A549 (cell line): ENCODE measurements around the gene RFESD.

Experiments
- CHD2 ChIP-seq: fragments of 150-350 bp; IDR thresholded peaks from 2 replicates; pipeline ENCODE4 v1.6.1; 2014; ENCODE audit warnings: low read length; ENCODE audit not compliant: partially characterized antibody
- CHD4 ChIP-seq: fragments of 200-600 bp; sonication (generic); IDR thresholded peaks from 2 replicates; pipeline ENCODE4 v1.6.1; 2016; ENCODE audit warnings: antibody characterized with exemption, mild to moderate bottlenecking, borderline replicate concordance
- JUNB ChIP-seq: fragments of >200 bp; sonication (Bioruptor Twin); formaldehyde crosslinking; IDR thresholded peaks from 2 replicates; pipeline ENCODE4 v1.6.1; 2016
- POLR2A ChIP-seq: IDR thresholded peaks from 2 replicates; pipeline ENCODE4 v1.6.1; 2012; ENCODE audit warnings: mild to moderate bottlenecking, low read length
- RAD21 ChIP-seq, 2 experiments: fragments of >200 bp in 1 of 2; sonication (Bioruptor Twin) in 1 of 2; formaldehyde crosslinking in 1 of 2; IDR thresholded peaks in 1 of 2; conservative IDR thresholded peaks in 1 of 2; 2 replicates in 1 of 2; 3 replicates in 1 of 2; pipeline ENCODE4 v1.6.1; 2012 to 2018; ENCODE audit warnings: inconsistent platforms in 1 of 2
- ZFP36 ChIP-seq: fragments of 450-650 bp; IDR thresholded peaks from 2 replicates; pipeline ENCODE4 v1.6.1; 2014; ENCODE audit warnings: borderline replicate concordance; ENCODE audit not compliant: partially characterized antibody
- TF ChIP-seq, protein P1 (sequence below): fragments of 250-450 bp; sonication (Bioruptor Pico); IDR thresholded peaks from 2 replicates; pipeline ENCODE4 v1.5.0; 2021; ENCODE audit warnings: mild to moderate bottlenecking, moderate library complexity, borderline replicate concordance
- TF ChIP-seq, protein P2 (sequence below): fragments of >200 bp; sonication (Bioruptor Twin); formaldehyde crosslinking; IDR thresholded peaks from 3 replicates; pipeline ENCODE4 v1.5.1; 2016
- TF ChIP-seq, protein P3 (sequence below): IDR thresholded peaks from 2 replicates; pipeline ENCODE4 v1.6.1; 2012
- TF ChIP-seq, protein P4 (sequence below): fragments of 200-600 bp; sonication (generic); IDR thresholded peaks from 2 replicates; pipeline ENCODE4 v1.6.1; 2016; ENCODE audit warnings: antibody characterized with exemption, mild to moderate bottlenecking, moderate library complexity
- TF ChIP-seq, protein P5 (sequence below): fragments of >200 bp; sonication (Bioruptor Twin); formaldehyde crosslinking; IDR thresholded peaks from 3 replicates; pipeline ENCODE4 v1.6.1; 2016

DNA sequence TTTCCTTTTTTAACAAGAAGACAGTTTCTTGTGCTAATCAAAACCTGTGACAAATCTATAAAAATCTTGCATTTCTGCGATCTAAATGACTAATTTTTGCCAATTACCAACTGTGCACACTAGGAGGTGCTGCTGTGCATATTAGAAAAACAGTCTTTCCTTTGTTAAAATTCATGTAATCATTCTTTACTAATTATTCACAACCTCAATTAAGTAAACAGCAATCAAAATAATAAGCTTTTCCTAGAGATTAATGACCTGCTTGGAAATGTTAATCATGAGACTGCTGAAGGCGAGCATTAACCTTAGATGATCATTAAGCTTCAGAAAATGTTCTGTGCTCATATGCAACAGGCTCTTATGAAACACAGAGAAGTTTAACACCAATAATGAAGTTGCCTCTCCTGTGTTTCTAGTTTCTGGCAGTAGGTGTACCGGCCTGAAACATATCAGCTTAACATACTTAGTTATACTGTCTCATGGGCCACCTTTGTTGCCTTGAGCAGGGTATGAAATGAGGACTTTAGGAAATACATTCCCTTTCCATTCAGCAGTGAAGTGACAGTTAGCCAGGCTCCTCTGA is 17.7 kb downstream of the RFESD start:
- TF ChIP-seq, protein P1, sequence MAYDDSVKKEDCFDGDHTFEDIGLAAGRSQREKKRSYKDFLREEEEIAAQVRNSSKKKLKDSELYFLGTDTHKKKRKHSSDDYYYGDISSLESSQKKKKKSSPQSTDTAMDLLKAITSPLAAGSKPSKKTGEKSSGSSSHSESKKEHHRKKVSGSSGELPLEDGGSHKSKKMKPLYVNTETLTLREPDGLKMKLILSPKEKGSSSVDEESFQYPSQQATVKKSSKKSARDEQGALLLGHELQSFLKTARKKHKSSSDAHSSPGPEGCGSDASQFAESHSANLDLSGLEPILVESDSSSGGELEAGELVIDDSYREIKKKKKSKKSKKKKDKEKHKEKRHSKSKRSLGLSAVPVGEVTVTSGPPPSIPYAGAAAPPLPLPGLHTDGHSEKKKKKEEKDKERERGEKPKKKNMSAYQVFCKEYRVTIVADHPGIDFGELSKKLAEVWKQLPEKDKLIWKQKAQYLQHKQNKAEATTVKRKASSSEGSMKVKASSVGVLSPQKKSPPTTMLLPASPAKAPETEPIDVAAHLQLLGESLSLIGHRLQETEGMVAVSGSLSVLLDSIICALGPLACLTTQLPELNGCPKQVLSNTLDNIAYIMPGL (CRISPR knock-in tag): no peak
- TF ChIP-seq POLR2A (no peak), CHD2 (no peak), CHD4 (no peak), RAD21 (conservative IDR thresholded peaks at IDR 0.05 in 1 of 2, IDR thresholded peaks at IDR 0.05 in 1 of 2) (peak; percentile 70 to 76), JUNB (no peak), ZFP36 (no peak)
- TF ChIP-seq, protein P2, sequence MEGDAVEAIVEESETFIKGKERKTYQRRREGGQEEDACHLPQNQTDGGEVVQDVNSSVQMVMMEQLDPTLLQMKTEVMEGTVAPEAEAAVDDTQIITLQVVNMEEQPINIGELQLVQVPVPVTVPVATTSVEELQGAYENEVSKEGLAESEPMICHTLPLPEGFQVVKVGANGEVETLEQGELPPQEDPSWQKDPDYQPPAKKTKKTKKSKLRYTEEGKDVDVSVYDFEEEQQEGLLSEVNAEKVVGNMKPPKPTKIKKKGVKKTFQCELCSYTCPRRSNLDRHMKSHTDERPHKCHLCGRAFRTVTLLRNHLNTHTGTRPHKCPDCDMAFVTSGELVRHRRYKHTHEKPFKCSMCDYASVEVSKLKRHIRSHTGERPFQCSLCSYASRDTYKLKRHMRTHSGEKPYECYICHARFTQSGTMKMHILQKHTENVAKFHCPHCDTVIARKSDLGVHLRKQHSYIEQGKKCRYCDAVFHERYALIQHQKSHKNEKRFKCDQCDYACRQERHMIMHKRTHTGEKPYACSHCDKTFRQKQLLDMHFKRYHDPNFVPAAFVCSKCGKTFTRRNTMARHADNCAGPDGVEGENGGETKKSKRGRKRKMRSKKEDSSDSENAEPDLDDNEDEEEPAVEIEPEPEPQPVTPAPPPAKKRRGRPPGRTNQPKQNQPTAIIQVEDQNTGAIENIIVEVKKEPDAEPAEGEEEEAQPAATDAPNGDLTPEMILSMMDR: peak; percentile 88
- TF ChIP-seq, protein P3, sequence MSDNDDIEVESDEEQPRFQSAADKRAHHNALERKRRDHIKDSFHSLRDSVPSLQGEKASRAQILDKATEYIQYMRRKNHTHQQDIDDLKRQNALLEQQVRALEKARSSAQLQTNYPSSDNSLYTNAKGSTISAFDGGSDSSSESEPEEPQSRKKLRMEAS: no peak
- TF ChIP-seq, protein P4, sequence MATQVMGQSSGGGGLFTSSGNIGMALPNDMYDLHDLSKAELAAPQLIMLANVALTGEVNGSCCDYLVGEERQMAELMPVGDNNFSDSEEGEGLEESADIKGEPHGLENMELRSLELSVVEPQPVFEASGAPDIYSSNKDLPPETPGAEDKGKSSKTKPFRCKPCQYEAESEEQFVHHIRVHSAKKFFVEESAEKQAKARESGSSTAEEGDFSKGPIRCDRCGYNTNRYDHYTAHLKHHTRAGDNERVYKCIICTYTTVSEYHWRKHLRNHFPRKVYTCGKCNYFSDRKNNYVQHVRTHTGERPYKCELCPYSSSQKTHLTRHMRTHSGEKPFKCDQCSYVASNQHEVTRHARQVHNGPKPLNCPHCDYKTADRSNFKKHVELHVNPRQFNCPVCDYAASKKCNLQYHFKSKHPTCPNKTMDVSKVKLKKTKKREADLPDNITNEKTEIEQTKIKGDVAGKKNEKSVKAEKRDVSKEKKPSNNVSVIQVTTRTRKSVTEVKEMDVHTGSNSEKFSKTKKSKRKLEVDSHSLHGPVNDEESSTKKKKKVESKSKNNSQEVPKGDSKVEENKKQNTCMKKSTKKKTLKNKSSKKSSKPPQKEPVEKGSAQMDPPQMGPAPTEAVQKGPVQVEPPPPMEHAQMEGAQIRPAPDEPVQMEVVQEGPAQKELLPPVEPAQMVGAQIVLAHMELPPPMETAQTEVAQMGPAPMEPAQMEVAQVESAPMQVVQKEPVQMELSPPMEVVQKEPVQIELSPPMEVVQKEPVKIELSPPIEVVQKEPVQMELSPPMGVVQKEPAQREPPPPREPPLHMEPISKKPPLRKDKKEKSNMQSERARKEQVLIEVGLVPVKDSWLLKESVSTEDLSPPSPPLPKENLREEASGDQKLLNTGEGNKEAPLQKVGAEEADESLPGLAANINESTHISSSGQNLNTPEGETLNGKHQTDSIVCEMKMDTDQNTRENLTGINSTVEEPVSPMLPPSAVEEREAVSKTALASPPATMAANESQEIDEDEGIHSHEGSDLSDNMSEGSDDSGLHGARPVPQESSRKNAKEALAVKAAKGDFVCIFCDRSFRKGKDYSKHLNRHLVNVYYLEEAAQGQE: no peak
- TF ChIP-seq, protein P5, sequence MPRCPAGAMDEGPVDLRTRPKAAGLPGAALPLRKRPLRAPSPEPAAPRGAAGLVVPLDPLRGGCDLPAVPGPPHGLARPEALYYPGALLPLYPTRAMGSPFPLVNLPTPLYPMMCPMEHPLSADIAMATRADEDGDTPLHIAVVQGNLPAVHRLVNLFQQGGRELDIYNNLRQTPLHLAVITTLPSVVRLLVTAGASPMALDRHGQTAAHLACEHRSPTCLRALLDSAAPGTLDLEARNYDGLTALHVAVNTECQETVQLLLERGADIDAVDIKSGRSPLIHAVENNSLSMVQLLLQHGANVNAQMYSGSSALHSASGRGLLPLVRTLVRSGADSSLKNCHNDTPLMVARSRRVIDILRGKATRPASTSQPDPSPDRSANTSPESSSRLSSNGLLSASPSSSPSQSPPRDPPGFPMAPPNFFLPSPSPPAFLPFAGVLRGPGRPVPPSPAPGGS: no peak
